HepG2 (cell line): ENCODE data around the gene NOXO1. TPM values are rescaled to one million over a fixed set of nuclear protein-coding genes. Genes with fewer than 3 reads are reported as not detected.
A peak's percentile ranks its signal among the peaks of the same experiment; 100 is the strongest.

Experiments
- BCL6 ChIP-seq: IDR thresholded peaks from 2 replicates; pipeline ENCODE4 v1.6.1; 2016; ENCODE audit warnings: missing genetic modification reagents, missing compliant biosample characterization
- KDM3A ChIP-seq: IDR thresholded peaks from 2 replicates; pipeline ENCODE4 v1.6.1; 2018; ENCODE audit warnings: low read depth, missing compliant biosample characterization
- NFE2L2 ChIP-seq: fragments of 150-350 bp; IDR thresholded peaks from 2 replicates; pipeline ENCODE4 v1.6.1; 2014; ENCODE audit warnings: low read length
- RCOR2 ChIP-seq: IDR thresholded peaks from 2 replicates; pipeline ENCODE4 v1.6.1; 2016; ENCODE audit warnings: missing biosample characterization, missing genetic modification reagents
- TOE1 ChIP-seq: sonication (generic); formaldehyde crosslinking; IDR thresholded peaks from 2 replicates; pipeline ENCODE4 v1.4.0; 2020; ENCODE audit warnings: mild to moderate bottlenecking, missing genetic modification reagents
- ZBTB21 ChIP-seq: sonication (generic); formaldehyde crosslinking; IDR thresholded peaks from 2 replicates; pipeline ENCODE4 v1.4.0; 2020; ENCODE audit warnings: missing genetic modification reagents
- ZBTB39 ChIP-seq: sonication (generic); formaldehyde crosslinking; IDR thresholded peaks from 2 replicates; pipeline ENCODE4 v1.5.0; 2020; ENCODE audit warnings: missing genetic modification reagents
- ZFX ChIP-seq: sonication (generic); formaldehyde crosslinking; IDR thresholded peaks from 2 replicates; pipeline ENCODE4 v1.4.0; 2020; ENCODE audit warnings: mild to moderate bottlenecking, low read depth, missing genetic modification reagents, moderate library complexity
- ZNF3 ChIP-seq: IDR thresholded peaks from 2 replicates; pipeline ENCODE4 v1.7.0; 2017; ENCODE audit warnings: inconsistent platforms
- ZNF33A ChIP-seq: sonication (generic); formaldehyde crosslinking; IDR thresholded peaks from 2 replicates; pipeline ENCODE4 v1.5.1; 2020; ENCODE audit warnings: missing genetic modification reagents, mild to moderate bottlenecking, moderate library complexity, borderline replicate concordance
- polyA plus RNA-seq, 8 experiments: library from polyadenylated mRNA; depleted of rRNA in 3 of 8; stranded (reverse) in 7 of 8; unstranded in 1 of 8; fragments of >200 nt; fragmentation: Illumina TruSeq in 4 of 8; extraction: Trizol in 4 of 8; gene quantifications; 2 replicates each; pipeline versions ENCODE4 v1.2.1 to v1.2.3, GENCODE V29; 2011 to 2016; ENCODE audit warnings: low read depth in 4 of 8, missing spikeins in 1 of 8, mixed read lengths in 1 of 8; ENCODE audit not compliant: insufficient read depth in 1 of 8
- total RNA-seq, 5 experiments: library from RNA; depleted of rRNA; stranded (reverse); fragments of >200 nt; fragmentation: Illumina TruSeq; extraction: Trizol; gene quantifications; 2 replicates each; pipeline ENCODE4 v1.2.3, GENCODE V29; 2016; ENCODE audit warnings: low read depth in 1 of 5
- TF ChIP-seq, protein P1 (sequence below): sonication (generic); formaldehyde crosslinking; IDR thresholded peaks from 2 replicates; pipeline ENCODE4 v1.4.0; 2020; ENCODE audit warnings: missing genetic modification reagents, mild to moderate bottlenecking, borderline replicate concordance
- TF ChIP-seq, protein P2 (sequence below): sonication (generic); formaldehyde crosslinking; IDR thresholded peaks from 2 replicates; pipeline ENCODE4 v1.9.0; 2022; ENCODE audit warnings: missing genetic modification reagents, mild to moderate bottlenecking, borderline replicate concordance
- TF ChIP-seq, protein P3 (sequence below): sonication (generic); formaldehyde crosslinking; IDR thresholded peaks from 2 replicates; pipeline ENCODE4 v1.8.1; 2023; ENCODE audit warnings: mild to moderate bottlenecking, missing genetic modification reagents
- TF ChIP-seq, protein P4 (sequence below): sonication (generic); formaldehyde crosslinking; IDR thresholded peaks from 2 replicates; pipeline ENCODE4; 2020; ENCODE audit warnings: missing genetic modification reagents, mild to moderate bottlenecking, borderline replicate concordance
- TF ChIP-seq, protein P5 (sequence below): sonication (generic); formaldehyde crosslinking; IDR thresholded peaks from 2 replicates; pipeline ENCODE4 v1.4.0; 2020; ENCODE audit warnings: missing genetic modification reagents, borderline replicate concordance

Gene NOXO1
- total and polyA plus RNA-seq, 2 of the 13 experiments (the other 11 are each of a cell fraction or from before 2014, with no cell fraction given) = 0.69 to 1.4 TPM

GRCh38 chr16:1982991-1983543 lies 1.8 kb upstream of the NOXO1 start (continued):
- TF ChIP-seq, protein P1, sequence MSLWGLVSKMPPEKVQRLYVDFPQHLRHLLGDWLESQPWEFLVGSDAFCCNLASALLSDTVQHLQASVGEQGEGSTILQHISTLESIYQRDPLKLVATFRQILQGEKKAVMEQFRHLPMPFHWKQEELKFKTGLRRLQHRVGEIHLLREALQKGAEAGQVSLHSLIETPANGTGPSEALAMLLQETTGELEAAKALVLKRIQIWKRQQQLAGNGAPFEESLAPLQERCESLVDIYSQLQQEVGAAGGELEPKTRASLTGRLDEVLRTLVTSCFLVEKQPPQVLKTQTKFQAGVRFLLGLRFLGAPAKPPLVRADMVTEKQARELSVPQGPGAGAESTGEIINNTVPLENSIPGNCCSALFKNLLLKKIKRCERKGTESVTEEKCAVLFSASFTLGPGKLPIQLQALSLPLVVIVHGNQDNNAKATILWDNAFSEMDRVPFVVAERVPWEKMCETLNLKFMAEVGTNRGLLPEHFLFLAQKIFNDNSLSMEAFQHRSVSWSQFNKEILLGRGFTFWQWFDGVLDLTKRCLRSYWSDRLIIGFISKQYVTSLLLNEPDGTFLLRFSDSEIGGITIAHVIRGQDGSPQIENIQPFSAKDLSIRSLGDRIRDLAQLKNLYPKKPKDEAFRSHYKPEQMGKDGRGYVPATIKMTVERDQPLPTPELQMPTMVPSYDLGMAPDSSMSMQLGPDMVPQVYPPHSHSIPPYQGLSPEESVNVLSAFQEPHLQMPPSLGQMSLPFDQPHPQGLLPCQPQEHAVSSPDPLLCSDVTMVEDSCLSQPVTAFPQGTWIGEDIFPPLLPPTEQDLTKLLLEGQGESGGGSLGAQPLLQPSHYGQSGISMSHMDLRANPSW = no peak
- TF ChIP-seq ZBTB21 (no peak), BCL6 (CRISPR knock-in tag) (no peak), ZBTB39 (0 out of 2 replicates have a peak, but pooled peaks have one; percentile 4), ZNF3 (CRISPR knock-in tag) (peak; percentile 71), KDM3A (CRISPR knock-in tag) (no peak), TOE1 (CRISPR knock-in tag) (no peak), ZNF33A (CRISPR knock-in tag) (0 out of 2 replicates have a peak, but pooled peaks have one; percentile 54), NFE2L2 (no peak), RCOR2 (CRISPR knock-in tag) (peak; percentile 50; the same call in 1 of the 2 replicates), ZFX (CRISPR knock-in tag) (no peak)
- TF ChIP-seq, protein P2, sequence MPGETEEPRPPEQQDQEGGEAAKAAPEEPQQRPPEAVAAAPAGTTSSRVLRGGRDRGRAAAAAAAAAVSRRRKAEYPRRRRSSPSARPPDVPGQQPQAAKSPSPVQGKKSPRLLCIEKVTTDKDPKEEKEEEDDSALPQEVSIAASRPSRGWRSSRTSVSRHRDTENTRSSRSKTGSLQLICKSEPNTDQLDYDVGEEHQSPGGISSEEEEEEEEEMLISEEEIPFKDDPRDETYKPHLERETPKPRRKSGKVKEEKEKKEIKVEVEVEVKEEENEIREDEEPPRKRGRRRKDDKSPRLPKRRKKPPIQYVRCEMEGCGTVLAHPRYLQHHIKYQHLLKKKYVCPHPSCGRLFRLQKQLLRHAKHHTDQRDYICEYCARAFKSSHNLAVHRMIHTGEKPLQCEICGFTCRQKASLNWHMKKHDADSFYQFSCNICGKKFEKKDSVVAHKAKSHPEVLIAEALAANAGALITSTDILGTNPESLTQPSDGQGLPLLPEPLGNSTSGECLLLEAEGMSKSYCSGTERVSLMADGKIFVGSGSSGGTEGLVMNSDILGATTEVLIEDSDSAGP (CRISPR knock-in tag) = no peak
- TF ChIP-seq, protein P3, sequence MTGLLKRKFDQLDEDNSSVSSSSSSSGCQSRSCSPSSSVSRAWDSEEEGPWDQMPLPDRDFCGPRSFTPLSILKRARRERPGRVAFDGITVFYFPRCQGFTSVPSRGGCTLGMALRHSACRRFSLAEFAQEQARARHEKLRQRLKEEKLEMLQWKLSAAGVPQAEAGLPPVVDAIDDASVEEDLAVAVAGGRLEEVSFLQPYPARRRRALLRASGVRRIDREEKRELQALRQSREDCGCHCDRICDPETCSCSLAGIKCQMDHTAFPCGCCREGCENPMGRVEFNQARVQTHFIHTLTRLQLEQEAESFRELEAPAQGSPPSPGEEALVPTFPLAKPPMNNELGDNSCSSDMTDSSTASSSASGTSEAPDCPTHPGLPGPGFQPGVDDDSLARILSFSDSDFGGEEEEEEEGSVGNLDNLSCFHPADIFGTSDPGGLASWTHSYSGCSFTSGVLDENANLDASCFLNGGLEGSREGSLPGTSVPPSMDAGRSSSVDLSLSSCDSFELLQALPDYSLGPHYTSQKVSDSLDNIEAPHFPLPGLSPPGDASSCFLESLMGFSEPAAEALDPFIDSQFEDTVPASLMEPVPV (CRISPR knock-in tag) = peak; percentile 51; the same call in 1 of the 2 replicates
- TF ChIP-seq, protein P4, sequence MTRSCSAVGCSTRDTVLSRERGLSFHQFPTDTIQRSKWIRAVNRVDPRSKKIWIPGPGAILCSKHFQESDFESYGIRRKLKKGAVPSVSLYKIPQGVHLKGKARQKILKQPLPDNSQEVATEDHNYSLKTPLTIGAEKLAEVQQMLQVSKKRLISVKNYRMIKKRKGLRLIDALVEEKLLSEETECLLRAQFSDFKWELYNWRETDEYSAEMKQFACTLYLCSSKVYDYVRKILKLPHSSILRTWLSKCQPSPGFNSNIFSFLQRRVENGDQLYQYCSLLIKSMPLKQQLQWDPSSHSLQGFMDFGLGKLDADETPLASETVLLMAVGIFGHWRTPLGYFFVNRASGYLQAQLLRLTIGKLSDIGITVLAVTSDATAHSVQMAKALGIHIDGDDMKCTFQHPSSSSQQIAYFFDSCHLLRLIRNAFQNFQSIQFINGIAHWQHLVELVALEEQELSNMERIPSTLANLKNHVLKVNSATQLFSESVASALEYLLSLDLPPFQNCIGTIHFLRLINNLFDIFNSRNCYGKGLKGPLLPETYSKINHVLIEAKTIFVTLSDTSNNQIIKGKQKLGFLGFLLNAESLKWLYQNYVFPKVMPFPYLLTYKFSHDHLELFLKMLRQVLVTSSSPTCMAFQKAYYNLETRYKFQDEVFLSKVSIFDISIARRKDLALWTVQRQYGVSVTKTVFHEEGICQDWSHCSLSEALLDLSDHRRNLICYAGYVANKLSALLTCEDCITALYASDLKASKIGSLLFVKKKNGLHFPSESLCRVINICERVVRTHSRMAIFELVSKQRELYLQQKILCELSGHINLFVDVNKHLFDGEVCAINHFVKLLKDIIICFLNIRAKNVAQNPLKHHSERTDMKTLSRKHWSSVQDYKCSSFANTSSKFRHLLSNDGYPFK = no peak
- TF ChIP-seq, protein P5, sequence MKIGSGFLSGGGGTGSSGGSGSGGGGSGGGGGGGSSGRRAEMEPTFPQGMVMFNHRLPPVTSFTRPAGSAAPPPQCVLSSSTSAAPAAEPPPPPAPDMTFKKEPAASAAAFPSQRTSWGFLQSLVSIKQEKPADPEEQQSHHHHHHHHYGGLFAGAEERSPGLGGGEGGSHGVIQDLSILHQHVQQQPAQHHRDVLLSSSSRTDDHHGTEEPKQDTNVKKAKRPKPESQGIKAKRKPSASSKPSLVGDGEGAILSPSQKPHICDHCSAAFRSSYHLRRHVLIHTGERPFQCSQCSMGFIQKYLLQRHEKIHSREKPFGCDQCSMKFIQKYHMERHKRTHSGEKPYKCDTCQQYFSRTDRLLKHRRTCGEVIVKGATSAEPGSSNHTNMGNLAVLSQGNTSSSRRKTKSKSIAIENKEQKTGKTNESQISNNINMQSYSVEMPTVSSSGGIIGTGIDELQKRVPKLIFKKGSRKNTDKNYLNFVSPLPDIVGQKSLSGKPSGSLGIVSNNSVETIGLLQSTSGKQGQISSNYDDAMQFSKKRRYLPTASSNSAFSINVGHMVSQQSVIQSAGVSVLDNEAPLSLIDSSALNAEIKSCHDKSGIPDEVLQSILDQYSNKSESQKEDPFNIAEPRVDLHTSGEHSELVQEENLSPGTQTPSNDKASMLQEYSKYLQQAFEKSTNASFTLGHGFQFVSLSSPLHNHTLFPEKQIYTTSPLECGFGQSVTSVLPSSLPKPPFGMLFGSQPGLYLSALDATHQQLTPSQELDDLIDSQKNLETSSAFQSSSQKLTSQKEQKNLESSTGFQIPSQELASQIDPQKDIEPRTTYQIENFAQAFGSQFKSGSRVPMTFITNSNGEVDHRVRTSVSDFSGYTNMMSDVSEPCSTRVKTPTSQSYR (CRISPR knock-in tag) = no peak
